OCI-LY7 (cell line): ENCODE measurements around the gene SLC22A14.

ENCODE experiments used
- CTCF ChIP-seq: fragments of 200-600 bp; sonication (generic); conservative IDR thresholded peaks from 2 replicates; pipeline ENCODE4 v1.5.1; 2014; ENCODE audit warnings: mild to moderate bottlenecking, antibody characterized with exemption, low read length, moderate library complexity, mixed read lengths
- EZH2phosphoT487 ChIP-seq: fragments of 200-600 bp; sonication (generic); IDR thresholded peaks from 2 replicates; pipeline ENCODE4 v1.6.1; 2018; ENCODE audit warnings: low read depth, borderline replicate concordance, mild to moderate bottlenecking, mixed run types, antibody characterized with exemption, low read length, moderate library complexity, mixed read lengths

- TF ChIP-seq CTCF, result no peak
- TF ChIP-seq EZH2phosphoT487, result no peak
These were observed 15.4 kb downstream of the SLC22A14 start for GRCh38 chr3:38297537-38297936.
